SK-N-SH (cell line): ENCODE data around the gene CLK1. TPM values are rescaled to one million over a fixed set of nuclear protein-coding genes. Genes with fewer than 3 reads are reported as not detected.
A peak's percentile ranks its signal among the peaks of the same experiment; 100 is the strongest.

Experiments used
- CTCF ChIA-PET: fragments of 300-600, 350-600 bp; formaldehyde crosslinking; extraction: SDS; loops from one replicate; lab custom pipeline; 2021; lab: Yijun Ruan, JAX
- POLR2A ChIA-PET: fragments of 350-600 bp; sonication (Branson Sonifier 250); formaldehyde crosslinking; extraction: SDS; loops from one replicate; lab custom pipeline; 2020; ENCODE audit warnings: antibody characterized with exemption, inconsistent platforms; lab: Yijun Ruan, JAX
- DNase-seq: peaks from one replicate; pipeline ENCODE4 v3.0.0; 2012
- H2AFZ ChIP-seq: fragments of 200-600 bp; sonication (generic); 2 replicates; pipeline ENCODE4 v1.8.1; 2016; ENCODE audit warnings: antibody characterized with exemption, mild to moderate bottlenecking, low read depth
- H3F3A ChIP-seq: fragments of 200-600 bp; sonication (generic); replicated peaks from 2 replicates; pipeline ENCODE3; 2016; ENCODE audit warnings: antibody characterized with exemption, mild to moderate bottlenecking; ENCODE audit not compliant: insufficient read depth
- H3K27ac ChIP-seq, 2 experiments: fragments of 200-500 bp in 1 of 2; fragments of 200-600 bp in 1 of 2; sonication (Bioruptor generic) in 1 of 2; sonication (generic), shearing (Covaris generic) in 1 of 2; 2 replicates each; pipeline versions ENCODE4 v1.5.1 to v1.6.1; 2014 to 2016; ENCODE audit warnings: low read depth in 2 of 2, inconsistent platforms in 1 of 2, low read length in 1 of 2, mild to moderate bottlenecking in 1 of 2, mixed read lengths in 1 of 2
- H3K27me3 ChIP-seq: fragments of 200-600 bp; sonication (generic), shearing (Covaris generic); 2 replicates; pipeline ENCODE4 v1.6.1; 2016; ENCODE audit warnings: mixed run types; ENCODE audit not compliant: insufficient read depth
- H3K36me3 ChIP-seq, 2 experiments: fragments of 200-500 bp in 1 of 2; fragments of 200-600 bp in 1 of 2; sonication (Bioruptor generic) in 1 of 2; sonication (generic) in 1 of 2; replicated peaks in 1 of 2; 2 replicates each; pipeline versions ENCODE3 to v1.5.1; 2014 to 2016; ENCODE audit warnings: low read length in 1 of 2, mild to moderate bottlenecking in 1 of 2; ENCODE audit not compliant: insufficient read depth in 2 of 2, control insufficient read depth in 1 of 2
- H3K4me1 ChIP-seq, 2 experiments: fragments of 200-500 bp in 1 of 2; fragments of 200-600 bp in 1 of 2; sonication (Bioruptor generic) in 1 of 2; sonication (generic), shearing (Covaris generic) in 1 of 2; 2 replicates each; pipeline versions ENCODE4 v1.5.1 to v1.6.1; 2014 to 2016; ENCODE audit warnings: low read depth in 1 of 2, low read length in 1 of 2, mixed run types in 1 of 2; ENCODE audit not compliant: insufficient read depth in 2 of 2, control insufficient read depth in 1 of 2
- H3K4me2 ChIP-seq: fragments of 200-600 bp; sonication (generic), shearing (Covaris generic); 2 replicates; pipeline ENCODE4 v1.6.1; 2017; ENCODE audit warnings: mixed run types
- H3K4me3 ChIP-seq, 2 experiments: fragments of 200-500 bp in 1 of 2; fragments of 200-600 bp in 1 of 2; sonication (Bioruptor generic) in 1 of 2; sonication (generic), shearing (Covaris generic) in 1 of 2; 2 replicates each; pipeline versions ENCODE4 v1.5.1 to v1.8.1; 2014 to 2016; ENCODE audit warnings: low read depth in 2 of 2, inconsistent platforms in 1 of 2, low read length in 1 of 2, mild to moderate bottlenecking in 1 of 2, mixed read lengths in 1 of 2, moderate library complexity in 1 of 2
- H3K79me2 ChIP-seq: fragments of 200-600 bp; sonication (generic); 2 replicates; pipeline ENCODE4 v1.8.1; 2017; ENCODE audit warnings: mild to moderate bottlenecking; ENCODE audit not compliant: insufficient read depth
- H3K9ac ChIP-seq: fragments of 200-600 bp; sonication (generic); 2 replicates; pipeline ENCODE4 v1.6.1; 2017; ENCODE audit warnings: mixed run types
- H3K9me2 ChIP-seq: fragments of 200-600 bp; sonication (generic); 2 replicates; pipeline ENCODE4 v1.6.1; 2017; ENCODE audit warnings: mixed run types
- H3K9me3 ChIP-seq: fragments of 200-600 bp; sonication (generic); 2 replicates; pipeline ENCODE4 v1.6.1; 2017; ENCODE audit warnings: mixed run types, mild to moderate bottlenecking, moderate library complexity
- H4K20me1 ChIP-seq: fragments of 200-600 bp; sonication (generic); 2 replicates; pipeline ENCODE4 v1.6.1; 2017; ENCODE audit warnings: mild to moderate bottlenecking, mixed run types; ENCODE audit not compliant: insufficient read depth
- CHD2 ChIP-seq: fragments of 150-350 bp; IDR thresholded peaks from 2 replicates; pipeline ENCODE4 v1.6.1; 2018; ENCODE audit warnings: low read length; ENCODE audit not compliant: partially characterized antibody
- CTCF ChIP-seq: fragments of 200-600 bp; sonication (generic); IDR thresholded peaks from 2 replicates; pipeline ENCODE4 v1.6.1; 2017; ENCODE audit warnings: antibody characterized with exemption, mild to moderate bottlenecking, moderate library complexity
- ELF1 ChIP-seq: IDR thresholded peaks from 2 replicates; pipeline ENCODE4 v1.4.0; 2012
- EZH2phosphoT487 ChIP-seq: fragments of 200-600 bp; sonication (generic); IDR thresholded peaks from 2 replicates; pipeline ENCODE4 v1.6.1; 2017; ENCODE audit warnings: low read depth, mixed run types, mild to moderate bottlenecking, antibody characterized with exemption, moderate library complexity, borderline replicate concordance
- FOXM1 ChIP-seq: IDR thresholded peaks from 2 replicates; pipeline ENCODE4 v1.4.0; 2012; ENCODE audit warnings: low read depth, mild to moderate bottlenecking
- GATA2 ChIP-seq: sonication (generic); formaldehyde crosslinking; IDR thresholded peaks from 2 replicates; pipeline ENCODE4 v1.5.0; 2020; ENCODE audit warnings: mild to moderate bottlenecking, missing genetic modification reagents
- IRF3 ChIP-seq: fragments of 150-350 bp; IDR thresholded peaks from 2 replicates; pipeline ENCODE4 v1.6.1; 2016; ENCODE audit warnings: mild to moderate bottlenecking, low read depth, low read length
- JUND ChIP-seq: IDR thresholded peaks from 2 replicates; pipeline ENCODE4 v1.4.0; 2012
- MAX ChIP-seq: IDR thresholded peaks from 2 replicates; pipeline ENCODE4 v1.4.0; 2012; ENCODE audit warnings: low read depth
- MXI1 ChIP-seq: IDR thresholded peaks from 2 replicates; pipeline ENCODE4 v1.6.1; 2012; ENCODE audit warnings: mild to moderate bottlenecking, low read depth, low read length, improper control_type of control experiment
- NRF1 ChIP-seq: IDR thresholded peaks from 2 replicates; pipeline ENCODE4 v1.6.1; 2012; ENCODE audit warnings: low read depth, mild to moderate bottlenecking, low read length
- RAD21 ChIP-seq: IDR thresholded peaks from 2 replicates; pipeline ENCODE4 v1.6.1; 2012; ENCODE audit warnings: mild to moderate bottlenecking, low read length
- RCOR1 ChIP-seq: fragments of 150-350 bp; IDR thresholded peaks from 2 replicates; pipeline ENCODE4 v1.6.1; 2017; ENCODE audit warnings: antibody characterized with exemption, low read length
- REST ChIP-seq: IDR thresholded peaks from 2 replicates; pipeline ENCODE4 v1.6.1; 2012; ENCODE audit warnings: mild to moderate bottlenecking, low read depth, low read length, moderate library complexity
- RFX5 ChIP-seq: IDR thresholded peaks from 2 replicates; pipeline ENCODE4 v1.6.1; 2012; ENCODE audit warnings: mild to moderate bottlenecking, improper control_type of control experiment, low read length
- RXRA ChIP-seq: IDR thresholded peaks from 2 replicates; pipeline ENCODE4 v1.4.0; 2012; ENCODE audit warnings: low read depth, mild to moderate bottlenecking, borderline replicate concordance
- SIN3A ChIP-seq: IDR thresholded peaks from 2 replicates; pipeline ENCODE4 v1.6.1; 2012; ENCODE audit warnings: low read depth, mild to moderate bottlenecking, low read length, moderate library complexity, borderline replicate concordance
- TAF1 ChIP-seq: IDR thresholded peaks from 2 replicates; pipeline ENCODE4 v1.6.1; 2012; ENCODE audit warnings: low read depth, mild to moderate bottlenecking, low read length, moderate library complexity, borderline replicate concordance
- TEAD4 ChIP-seq: IDR thresholded peaks from 2 replicates; pipeline ENCODE4 v1.4.0; 2012; ENCODE audit warnings: mild to moderate bottlenecking, borderline replicate concordance; ENCODE audit not compliant: insufficient read depth
- USF2 ChIP-seq: fragments of 150-350 bp; IDR thresholded peaks from 2 replicates; pipeline ENCODE4 v1.6.1; 2017; ENCODE audit warnings: antibody characterized with exemption, low read length, low read depth, borderline replicate concordance
- ZBTB33 ChIP-seq: IDR thresholded peaks from 2 replicates; pipeline ENCODE4 v1.4.0; 2012; ENCODE audit warnings: low read depth, borderline replicate concordance
- WGBS: methylation state at CpG from one replicate; pipeline ENCODE4 v1.1.6; 2017; ENCODE audit warnings: low lambda C conversion rate; 5-methylcytosine and 5-hydroxymethylcytosine counted together
- polyA plus RNA-seq, 3 experiments: library from polyadenylated mRNA; depleted of rRNA; stranded (reverse); fragments of >200 nt; gene quantifications; 2 replicates each; pipeline ENCODE4 v1.2.3, GENCODE V29; 2012

Gene CLK1
- polyA plus RNA-seq, 1 of the 3 experiments (the other 2 are of a cell fraction), result 31.1 TPM

GRCh38 chr2:200811333-200812121 is 52.9 kb downstream of the CLK1 start, which contains the start of gene BZW1:
Gene BZW1, plus strand, starts transcription at chr2:200811910. Its CDS starts 1,308 bp downstream, at chr2:200813218.
- H3K9ac ChIP-seq, result peak within 1 kb of the TSS; percentile 98
- H3K27me3 ChIP-seq, result no peaks in the 10 kb centered on the region
- H4K20me1 ChIP-seq, result peaks cover 41% of the 10 kb centered on the region
- H3K4me3 ChIP-seq, result peak within 1 kb of the TSS; percentile 76 to 87
- 0% methylated on average over 18 of the region's 75 CpGs for WGBS
- peak; percentile 98 for DNase-seq
- no peaks in the 10 kb centered on the region for H3K9me2 ChIP-seq
- H2AFZ ChIP-seq, result peak within 1 kb of the TSS; percentile 57; the same call in 1 of the 2 replicates
- peaks cover 48% of the 10 kb centered on the region for H3K79me2 ChIP-seq
- H3K4me2 ChIP-seq, result peak within 1 kb of the TSS; percentile 82
- H3F3A ChIP-seq, result peaks cover 12% of the 10 kb centered on the region
- H3K27ac ChIP-seq, result peak within 1 kb of the TSS; percentile 98 to 100
- H3K4me1 ChIP-seq, result peaks cover 12 to 20% of the 10 kb centered on the region in 2 experiments; a peak in 3 of 4 replicates
- ChIA-PET CTCF (interaction anchor here (1.3 to 3.0 kb wide), 2 partner anchors 78 to 98 kb away, joined by 3 to 18 read pairs; partner anchors contain the start of gene NIF3L1), POLR2A (interaction anchor here (1.0 to 2.0 kb wide), 2 partner anchors 53 to 98 kb away, joined by 4 to 6 read pairs; partner anchors contain the start of gene CLK1)
- no peaks in the 10 kb centered on the region for H3K9me3 ChIP-seq
- peaks cover 34 to 38% of the 10 kb centered on the region in 2 experiments for H3K36me3 ChIP-seq
- no peak for TF ChIP-seq EZH2phosphoT487
- no peak for TF ChIP-seq CTCF
- peak; percentile 98 for TF ChIP-seq ZBTB33
- TF ChIP-seq RXRA, result no peak
- no peak for TF ChIP-seq RAD21
- no peak for TF ChIP-seq TEAD4
- no peak; the same call in 1 of the 2 replicates for TF ChIP-seq RCOR1
- peak; percentile 60 for TF ChIP-seq MAX
- no peak for TF ChIP-seq RFX5
- TF ChIP-seq REST, result no peak
- TF ChIP-seq FOXM1, result 0 out of 2 replicates have a peak, but pooled peaks have one; percentile 12
- TF ChIP-seq ELF1, result peak; percentile 95
- TF ChIP-seq JUND, result peak; percentile 21; the same call in 1 of the 2 replicates
- TF ChIP-seq SIN3A, result peak; percentile 83
- no peak for TF ChIP-seq USF2
- TF ChIP-seq IRF3, result no peak; the same call in 1 of the 2 replicates
- 0 out of 2 replicates have a peak, but pooled peaks have one; percentile 41 for TF ChIP-seq MXI1
- TF ChIP-seq CHD2, result peak; percentile 99
- no peak for TF ChIP-seq GATA2 (CRISPR knock-in tag)
- peak; percentile 91; the same call in 1 of the 2 replicates for TF ChIP-seq TAF1
- TF ChIP-seq NRF1, result no peak
